Measurements from ENCODE around the gene KLF7.

Gene KLF7

GRCh38 chr2:207167099-207167923 lies 1.6 kb upstream of the KLF7 start:
- DNase-seq (ENCODE audit: low read depth in 3 of 3): no peak

GRCh38 chr2:207166349-207167098 lies 776 bp upstream of the KLF7 start:
- DNase-seq (ENCODE audit: low read depth in 3 of 3): peak in 2 of 3 donors; percentile 35 to 58

GRCh38 chr2:207166039-207166348 lies 246 bp upstream of the KLF7 start:
- peak; percentile 91 to 95 (median 93) for DNase-seq (ENCODE audit: low read depth in 3 of 3)

- DNase-seq (ENCODE audit: low read depth in 3 of 3): no peak
Measured at GRCh38 chr2:207164006-207164831, 1.5 kb downstream of the KLF7 start.

- DNase-seq (ENCODE audit: low read depth in 3 of 3): no peak
Measured at GRCh38 chr2:207163756-207164005, 2.1 kb downstream of the KLF7 start.

GRCh38 chr2:207163053-207163755 lies 2.5 kb downstream of the KLF7 start:
- DNase-seq (ENCODE audit: low read depth in 3 of 3): no peak

- DNase-seq (ENCODE audit: low read depth in 3 of 3): no peak
Measured at GRCh38 chr2:207162316-207162715, 3.4 kb downstream of the KLF7 start.

- no peak for DNase-seq (ENCODE audit: low read depth in 3 of 3)
Measured at GRCh38 chr2:207161247-207162123, 4.3 kb downstream of the KLF7 start.

- no peak for DNase-seq (ENCODE audit: low read depth in 3 of 3)
Measured at GRCh38 chr2:207160115-207160514, 5.6 kb downstream of the KLF7 start.

GRCh38 chr2:207159002-207159401 lies 6.7 kb downstream of the KLF7 start:
- no peak for DNase-seq (ENCODE audit: low read depth in 3 of 3)

- DNase-seq (ENCODE audit: low read depth in 3 of 3): no peak
Measured at GRCh38 chr2:207157731-207158130, 8.0 kb downstream of the KLF7 start.

GRCh38 chr2:207157162-207157481 lies 8.6 kb downstream of the KLF7 start:
- no peak for DNase-seq (ENCODE audit: low read depth in 3 of 3)

GRCh38 chr2:207156451-207157161 lies 9.1 kb downstream of the KLF7 start:
- DNase-seq (ENCODE audit: low read depth in 3 of 3): no peak

- DNase-seq (ENCODE audit: low read depth in 3 of 3): no peak
Measured at GRCh38 chr2:207155516-207156444, 10.0 kb downstream of the KLF7 start.

GRCh38 chr2:207154556-207155510 lies 10.9 kb downstream of the KLF7 start:
- DNase-seq (ENCODE audit: low read depth in 3 of 3): no peak

- DNase-seq (ENCODE audit: low read depth in 3 of 3): no peak
Measured at GRCh38 chr2:207153266-207153975, 12.3 kb downstream of the KLF7 start.

- no peak for DNase-seq (ENCODE audit: low read depth in 3 of 3)
Measured at GRCh38 chr2:207151048-207151447, 14.7 kb downstream of the KLF7 start.

GRCh38 chr2:207150284-207150683 lies 15.5 kb downstream of the KLF7 start:
- no peak for DNase-seq (ENCODE audit: low read depth in 3 of 3)
